Measurements from ENCODE around the gene CSF3R.
"Not testable (repeated sequence)": the region's sequence is repeated elsewhere in the genome, so short reads cannot be mapped to it uniquely, and the experiment has no call there.

Gene CSF3R

DNA sequence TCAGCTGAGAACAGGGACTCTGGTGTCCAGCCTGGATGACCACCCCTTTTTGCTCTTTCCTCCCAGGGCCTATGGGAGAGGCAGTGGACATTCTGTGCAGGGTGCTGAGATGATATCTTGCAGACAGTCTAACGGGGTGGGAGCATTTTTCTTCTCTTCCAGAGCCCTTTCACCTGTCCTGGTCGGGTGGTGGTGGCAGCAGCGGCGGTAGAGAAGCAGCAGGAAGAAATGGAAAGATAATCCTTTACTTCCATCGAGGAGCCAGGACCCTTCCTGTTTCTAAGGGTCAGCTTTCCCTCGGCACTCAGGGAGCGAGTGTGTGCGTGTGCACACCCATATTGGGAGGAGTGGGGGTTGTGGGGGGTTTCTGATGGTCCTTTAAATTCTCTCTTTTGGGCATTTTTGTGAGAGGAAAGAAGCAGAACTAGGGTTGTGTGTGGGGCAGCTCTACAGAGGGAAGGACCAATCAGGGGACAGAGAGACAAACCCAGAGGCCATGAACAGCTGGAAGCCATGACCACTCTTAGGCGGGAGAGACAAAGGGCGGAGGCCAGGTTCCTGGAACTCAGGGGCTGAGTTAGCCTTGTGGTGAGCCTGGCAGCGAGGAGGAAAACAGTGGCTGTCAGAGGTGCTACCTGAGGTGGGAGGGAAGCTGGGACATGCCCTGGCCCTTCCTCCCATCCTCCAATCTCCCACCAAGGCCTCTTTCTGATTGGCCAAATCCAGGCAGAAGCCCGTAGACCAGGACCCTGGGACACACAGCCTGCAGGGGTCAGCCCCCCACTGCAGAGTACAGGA lies 31.2 kb upstream of the CSF3R start:
- DNase-seq (ENCODE audit: low spot score) = no peak

DNA sequence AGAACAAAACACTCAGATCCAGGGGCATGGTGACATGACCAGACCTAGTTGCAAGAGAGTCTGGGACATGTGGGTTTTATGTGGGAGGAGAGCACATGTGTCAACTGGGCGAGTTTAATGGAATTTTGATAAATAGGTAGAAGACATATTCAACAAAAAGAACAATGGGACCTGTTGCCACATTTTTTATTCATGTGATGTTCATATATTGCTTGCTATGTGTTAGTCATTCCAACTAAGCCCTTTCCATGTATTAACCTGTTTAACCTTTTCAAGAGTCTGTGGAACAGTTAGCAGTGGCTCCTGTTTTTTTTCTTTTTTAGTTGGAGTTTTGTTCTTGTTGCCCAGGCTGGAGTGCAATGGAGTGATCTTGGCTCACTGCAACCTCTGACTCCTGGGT lies 30.1 kb upstream of the CSF3R start:
- no peak for DNase-seq (ENCODE audit: low spot score)

DNA sequence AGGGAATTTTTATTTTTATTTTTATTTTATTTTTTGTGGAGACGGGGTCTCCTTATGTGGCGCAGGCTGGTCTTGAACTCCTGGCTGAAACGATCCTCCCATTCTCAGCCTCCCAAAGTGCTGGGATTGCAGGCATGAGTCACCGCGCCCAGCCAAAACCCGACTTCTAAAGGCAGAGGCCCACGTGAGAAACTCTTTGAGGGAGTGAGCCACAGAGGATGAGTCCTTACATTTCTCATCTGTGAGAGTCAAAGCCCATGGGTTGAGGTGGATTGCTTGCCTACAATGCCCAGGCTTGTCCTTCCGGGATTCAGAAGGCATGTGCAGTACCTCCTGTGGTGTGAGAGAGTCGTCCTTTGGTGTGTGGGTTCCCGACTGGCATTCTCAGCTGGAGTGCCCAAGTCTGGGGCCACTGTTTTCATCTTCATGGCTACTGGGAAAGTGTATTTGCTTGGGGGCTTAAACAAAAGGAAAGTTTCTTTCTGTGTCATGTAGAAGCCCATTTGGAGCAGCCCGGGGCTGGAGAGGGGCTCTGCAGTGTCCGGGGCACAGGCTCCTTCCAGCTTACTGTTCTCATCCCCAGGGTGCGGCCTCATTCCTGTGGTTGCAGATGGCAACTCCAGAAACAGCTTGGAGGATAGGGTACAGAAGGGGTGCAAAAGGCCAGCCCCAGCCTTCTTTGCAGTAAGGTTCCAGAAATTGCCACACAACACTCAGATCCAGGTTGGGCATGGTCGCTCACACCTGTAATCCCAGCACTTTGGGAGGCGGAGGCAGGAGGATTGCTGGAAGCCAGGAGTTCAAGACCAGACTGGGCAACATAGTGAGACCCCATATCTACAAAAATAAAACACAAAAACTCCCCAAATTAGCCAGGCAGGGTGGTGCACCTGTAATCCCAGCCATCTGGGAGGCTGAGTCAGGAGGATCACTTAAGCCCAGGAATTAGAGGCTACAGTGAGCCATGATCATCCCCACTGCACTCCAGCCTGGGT lies 29.4 kb upstream of the CSF3R start:
- no peak for DNase-seq (ENCODE audit: low spot score)

DNA sequence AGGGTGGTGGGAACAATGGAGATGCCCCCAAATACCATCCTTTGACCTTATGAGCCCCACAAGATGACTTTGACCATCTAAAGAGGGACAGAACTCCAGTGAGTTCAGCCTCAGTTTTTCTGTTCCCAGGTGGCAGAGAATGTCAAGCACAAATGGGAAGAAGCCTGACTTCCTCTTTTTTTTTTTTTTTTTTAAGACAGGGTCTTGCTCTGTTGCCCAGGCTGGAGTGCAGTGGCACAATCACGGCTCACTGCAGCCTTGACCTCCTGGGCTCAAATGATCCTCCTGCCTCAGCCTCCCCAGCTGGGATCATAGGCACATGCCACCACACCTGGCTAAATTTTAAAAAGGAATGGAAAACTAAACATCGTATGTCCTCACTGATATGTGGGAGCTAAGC lies 28.5 kb upstream of the CSF3R start:
- not testable (repeated sequence) for DNase-seq (ENCODE audit: low spot score)

DNA sequence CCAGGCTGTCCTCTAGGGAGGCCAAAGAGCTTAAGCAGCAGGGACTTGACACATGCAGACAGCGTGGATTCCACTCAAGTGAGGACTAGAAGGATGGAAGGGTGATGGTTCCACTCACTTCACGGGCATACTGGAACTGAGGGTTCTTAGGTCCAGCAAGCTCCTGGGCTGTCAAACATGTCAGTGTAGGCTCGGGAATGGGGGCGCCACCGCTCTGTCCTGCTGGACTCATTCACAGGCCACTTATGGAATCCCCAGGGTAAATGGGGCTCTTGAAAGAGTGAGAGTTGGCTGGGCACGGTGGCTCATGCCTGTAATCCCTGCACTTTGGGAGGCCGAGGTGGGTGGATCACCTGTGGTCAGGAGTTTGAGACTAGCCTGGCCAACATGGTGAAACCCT lies 27.7 kb upstream of the CSF3R start:
- DNase-seq (ENCODE audit: low spot score) = no peak

DNA sequence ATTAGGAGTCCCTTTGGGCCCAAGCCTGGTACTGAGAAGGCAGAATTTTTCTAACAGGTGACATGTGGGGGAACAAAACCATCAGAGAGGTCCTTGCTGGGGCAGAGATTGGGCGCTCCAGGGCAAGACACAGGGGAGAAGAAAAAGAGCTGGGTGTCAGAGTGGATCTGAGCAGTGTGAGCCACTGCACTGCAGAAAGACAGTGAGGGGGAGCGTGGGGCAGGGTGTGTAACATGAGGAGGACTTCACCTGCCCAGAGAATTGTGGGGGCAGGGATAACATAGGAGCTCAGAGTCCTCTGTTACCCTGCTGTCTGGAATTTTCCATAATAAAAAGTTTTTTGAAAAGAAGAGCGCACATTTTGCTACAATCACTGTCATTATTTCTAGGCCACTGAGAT lies 25.5 kb upstream of the CSF3R start:
- no peak for DNase-seq (ENCODE audit: low spot score)

DNA sequence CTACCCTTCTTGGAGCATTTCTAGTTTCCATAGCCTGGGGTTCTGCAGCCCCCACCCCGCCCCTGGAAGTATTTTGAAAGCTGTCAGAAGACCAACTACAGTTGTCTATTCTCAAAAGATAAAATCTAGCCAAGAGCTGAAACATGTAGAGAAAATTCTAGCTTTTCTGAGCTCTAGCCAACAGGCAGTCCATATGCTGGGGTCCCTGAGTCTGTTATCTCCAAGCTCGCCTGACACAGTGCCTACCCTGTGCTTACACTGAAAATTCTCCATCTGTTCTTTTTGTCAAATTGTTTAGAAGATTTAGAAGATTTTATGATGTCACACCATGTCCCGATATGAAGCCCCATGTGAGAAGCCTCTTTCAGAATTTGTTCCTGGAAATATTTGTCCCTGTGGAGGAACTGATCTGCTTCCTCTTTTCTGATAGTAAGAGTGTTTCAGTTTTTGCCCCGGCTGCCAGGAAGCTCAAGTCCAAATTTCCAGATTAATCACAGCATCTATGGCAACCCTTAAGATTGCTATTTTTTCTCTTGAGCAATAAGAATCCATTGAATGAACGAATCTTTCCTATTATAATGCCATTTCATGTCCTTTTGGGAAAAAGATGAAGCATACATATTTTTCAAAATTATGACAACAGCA lies 23.7 kb upstream of the CSF3R start:
- no peak for DNase-seq (ENCODE audit: low spot score)

DNA sequence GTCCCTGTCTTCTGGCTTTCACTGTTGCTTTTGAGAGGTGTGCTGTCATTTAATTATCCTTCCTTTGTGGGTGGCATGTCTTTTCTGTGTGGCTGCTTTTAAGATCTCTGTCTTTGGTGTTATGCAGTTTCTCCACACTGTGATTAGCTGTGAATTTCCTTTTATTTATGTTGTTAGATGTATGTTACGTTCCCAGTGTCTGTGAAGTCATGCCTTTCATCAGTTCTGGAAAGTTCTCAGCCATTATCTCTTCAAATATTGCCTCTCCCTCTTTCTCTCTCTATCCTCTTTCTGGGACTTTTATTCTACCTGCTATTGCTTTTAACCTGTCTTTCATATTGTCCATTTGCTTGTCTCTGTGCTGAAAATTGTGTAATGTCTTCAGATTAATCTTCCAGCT lies 21.0 kb upstream of the CSF3R start:
- DNase-seq (ENCODE audit: low spot score) = no peak

DNA sequence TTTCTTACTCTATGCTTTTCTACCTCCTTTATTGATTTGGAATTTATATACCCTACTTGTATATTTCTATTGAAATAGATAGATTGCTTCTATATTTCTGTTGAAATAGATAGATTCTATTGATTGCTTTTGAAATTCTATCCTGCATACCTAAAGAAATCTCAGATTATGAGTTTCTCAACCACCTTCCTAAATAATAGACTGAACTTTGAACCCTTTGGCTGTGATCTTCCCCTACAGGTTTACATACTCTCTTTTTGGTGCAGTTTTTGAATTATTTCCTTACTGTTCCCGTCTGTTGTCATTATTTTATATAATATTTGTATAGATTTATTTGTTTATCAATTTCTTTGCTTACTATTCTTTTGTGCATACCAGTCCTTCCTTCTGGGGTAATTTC lies 20.4 kb upstream of the CSF3R start:
- DNase-seq (ENCODE audit: low spot score) = no peak

DNA sequence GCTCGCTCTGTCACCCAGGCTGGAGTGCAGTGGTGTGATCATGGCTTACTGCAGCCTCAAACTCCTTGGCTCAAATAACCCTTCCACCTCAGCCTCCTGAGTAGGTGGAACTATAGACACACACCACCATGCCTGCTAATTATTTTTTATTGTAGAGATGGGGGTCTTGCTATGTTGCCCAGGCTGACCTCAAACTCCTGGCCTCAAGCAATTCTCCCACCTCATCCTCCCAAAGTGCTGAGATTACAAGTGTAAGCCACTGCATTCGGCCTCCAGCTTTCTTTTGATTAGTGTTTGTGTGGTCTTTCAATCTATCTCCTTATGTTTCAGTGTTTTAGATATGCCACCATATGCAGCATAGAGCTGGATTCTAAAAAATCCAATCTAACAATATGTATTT lies 19.9 kb upstream of the CSF3R start:
- no peak for DNase-seq (ENCODE audit: low spot score)

DNA sequence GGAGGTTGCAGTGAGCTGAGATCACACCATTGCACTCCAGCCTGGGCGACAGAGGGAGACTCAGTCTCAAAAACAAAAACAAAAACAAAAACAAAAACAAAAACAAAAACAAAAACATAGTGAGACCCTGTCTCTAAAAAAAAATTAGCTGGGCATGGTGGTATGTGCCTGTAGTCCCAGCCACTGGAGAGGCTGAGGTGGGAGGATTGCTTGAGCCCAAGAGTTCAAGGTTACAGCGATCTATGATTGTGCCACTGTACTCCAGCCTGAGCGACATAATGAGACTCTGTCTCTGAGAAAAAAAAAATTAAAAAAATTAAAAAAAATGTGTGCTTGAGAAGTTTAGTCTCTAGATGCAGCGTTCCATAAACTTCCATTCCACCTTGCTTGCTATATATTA lies 19.2 kb upstream of the CSF3R start:
- not testable (repeated sequence) for DNase-seq (ENCODE audit: low spot score)

DNA sequence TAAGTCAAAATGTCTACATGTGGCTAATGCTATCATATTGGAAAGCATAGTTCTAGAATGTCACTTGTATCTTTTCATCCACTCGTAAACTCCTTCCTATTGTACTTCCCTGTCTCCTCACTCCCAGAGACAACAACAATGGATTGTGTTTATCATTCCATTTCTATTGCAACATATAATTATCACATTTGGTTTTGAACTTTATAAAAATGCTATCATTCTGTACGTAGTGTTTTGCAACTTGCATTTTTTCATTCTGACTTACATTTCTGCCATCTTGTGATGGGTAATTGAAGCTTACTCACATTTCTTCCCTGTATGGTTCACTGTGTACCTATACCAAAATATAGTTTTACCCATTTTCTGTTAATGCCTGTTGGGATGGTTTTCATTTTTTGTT lies 14.5 kb upstream of the CSF3R start:
- DNase-seq (ENCODE audit: low spot score) = no peak

DNA sequence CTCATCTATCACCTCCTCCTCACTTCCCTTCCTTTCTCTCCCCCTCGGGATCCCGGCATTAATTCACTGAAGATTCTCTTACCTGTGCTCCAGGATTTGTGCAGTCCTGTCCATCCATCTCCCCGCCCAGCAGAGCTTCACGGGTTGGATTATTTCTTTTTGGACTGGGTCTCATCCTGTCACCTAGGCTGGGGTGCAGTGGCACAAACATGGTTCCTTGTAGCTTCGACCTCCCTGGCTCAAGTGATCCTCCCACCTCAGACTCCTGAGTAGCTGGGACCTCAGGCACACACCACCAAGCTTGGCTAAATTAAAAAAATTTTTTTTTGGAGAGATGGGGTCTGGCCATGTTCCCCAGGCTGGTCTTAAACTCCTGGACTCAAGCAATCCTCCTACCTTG lies 12.3 kb upstream of the CSF3R start:
- DNase-seq (ENCODE audit: low spot score) = no peak

DNA sequence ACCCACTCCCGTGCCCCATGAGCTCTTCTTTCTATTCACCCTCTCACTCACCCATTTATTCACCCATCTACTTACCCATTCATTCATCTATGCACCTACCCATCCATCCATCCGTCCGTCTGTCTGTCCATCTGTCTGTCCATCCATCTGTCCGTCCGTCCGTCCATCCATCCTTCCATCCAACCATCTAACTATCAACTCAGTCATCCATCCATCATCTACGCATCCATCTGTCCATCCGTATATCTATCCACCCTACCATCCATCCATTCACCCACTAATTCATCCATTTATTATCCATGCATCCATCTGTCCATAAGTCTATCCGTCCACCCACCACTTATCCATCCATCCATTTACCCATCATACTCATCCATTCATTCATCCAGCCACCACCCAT lies 10.8 kb upstream of the CSF3R start:
- DNase-seq (ENCODE audit: low spot score) = no peak

DNA sequence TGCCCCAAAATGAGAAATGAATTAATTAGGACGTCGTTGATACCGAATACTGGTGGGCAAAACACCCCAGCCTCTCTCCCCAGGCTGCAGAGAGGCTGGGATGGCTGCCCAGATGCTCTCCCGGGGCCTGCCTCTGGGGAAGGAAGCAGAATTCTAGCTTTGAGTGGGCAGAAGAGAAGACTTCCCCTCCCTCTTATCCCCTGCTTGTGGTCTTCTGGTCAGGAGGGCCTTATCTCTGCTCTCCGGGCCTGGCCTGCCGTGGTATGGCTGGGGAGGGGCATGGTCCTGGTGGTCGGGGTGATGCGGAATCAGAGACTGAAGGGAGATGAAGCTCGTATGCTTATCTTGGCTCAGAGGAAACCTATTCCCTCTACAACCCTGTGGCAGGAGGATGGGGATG lies 9.8 kb upstream of the CSF3R start:
- no peak for DNase-seq (ENCODE audit: low spot score)

DNA sequence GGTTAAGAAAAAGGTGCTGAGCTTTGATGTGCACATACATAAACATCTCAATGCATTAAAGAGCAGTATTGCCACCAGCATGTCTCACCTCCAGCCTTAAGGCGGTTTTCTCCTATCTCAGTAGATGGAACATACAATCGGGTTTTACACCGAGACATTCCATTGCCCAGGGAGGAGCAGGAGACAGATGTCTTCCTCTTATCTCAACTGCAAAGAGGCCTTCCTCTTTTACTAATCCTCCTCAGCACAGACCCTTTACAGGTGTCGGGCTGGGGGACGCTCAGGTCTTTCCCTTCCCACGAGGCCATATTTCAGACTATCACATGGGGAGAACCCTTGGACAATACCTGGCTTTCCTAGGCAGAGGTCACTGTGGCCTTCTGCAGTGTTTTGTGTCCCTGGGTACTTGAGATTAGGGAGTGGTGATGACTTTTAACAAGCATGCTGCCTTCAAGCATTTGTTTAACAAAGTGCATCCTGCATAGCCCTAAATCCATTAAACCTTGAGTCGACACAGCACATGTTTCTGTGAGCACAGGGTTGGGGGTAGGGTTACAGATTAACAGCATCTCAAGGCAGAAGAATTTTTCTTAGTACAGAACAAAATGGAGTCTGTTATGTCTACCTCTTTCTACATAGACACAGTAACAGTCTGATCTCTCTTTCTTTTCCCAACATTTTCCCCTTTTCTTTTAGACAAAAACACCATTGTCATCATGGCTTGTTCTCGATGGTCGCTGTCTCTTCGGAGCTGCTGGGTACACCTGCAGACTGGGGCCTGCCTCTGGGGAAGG lies 6.7 kb upstream of the CSF3R start:
- DNase-seq (ENCODE audit: low spot score) = not testable (repeated sequence)

DNA sequence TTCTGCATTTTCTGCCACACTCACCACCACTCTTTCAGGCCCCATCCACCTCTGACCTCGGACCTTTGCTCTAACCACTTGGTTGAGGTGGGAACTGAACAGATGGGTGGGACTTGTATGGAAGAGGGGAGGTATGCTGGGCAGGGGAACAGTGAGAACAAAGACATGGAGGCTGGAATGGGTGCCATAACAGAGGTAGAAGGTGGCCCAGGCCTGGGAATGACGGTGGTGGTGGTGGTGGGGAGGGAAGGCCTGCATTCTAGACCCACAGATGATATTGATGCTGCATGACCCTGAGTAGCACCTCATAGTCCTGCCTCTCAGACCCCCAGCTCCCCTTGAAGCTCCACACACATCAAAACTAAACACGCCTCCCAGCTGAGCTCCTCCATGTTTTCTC lies 5.2 kb upstream of the CSF3R start:
- no peak for DNase-seq (ENCODE audit: low spot score)

DNA sequence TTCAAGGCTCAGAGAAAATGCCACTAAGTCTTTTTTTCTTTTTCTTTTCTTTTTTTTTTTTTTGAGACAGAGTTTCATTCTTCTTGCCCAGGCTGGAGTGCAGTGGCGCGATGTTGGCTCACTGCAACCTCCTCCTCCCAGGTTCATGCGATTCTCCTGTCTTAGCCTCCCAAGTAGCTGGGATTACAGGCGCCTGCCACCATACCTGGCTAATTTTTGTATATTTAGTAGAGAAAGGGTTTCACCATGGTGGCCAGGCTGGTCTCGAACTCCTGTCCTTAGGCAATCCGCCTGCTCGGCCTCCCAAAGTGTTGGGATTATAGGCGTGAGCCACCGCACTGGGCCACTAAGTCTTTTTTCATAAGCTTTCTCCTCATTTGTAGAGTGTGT lies 4.6 kb upstream of the CSF3R start:
- not testable (repeated sequence) for DNase-seq (ENCODE audit: low spot score)

DNA sequence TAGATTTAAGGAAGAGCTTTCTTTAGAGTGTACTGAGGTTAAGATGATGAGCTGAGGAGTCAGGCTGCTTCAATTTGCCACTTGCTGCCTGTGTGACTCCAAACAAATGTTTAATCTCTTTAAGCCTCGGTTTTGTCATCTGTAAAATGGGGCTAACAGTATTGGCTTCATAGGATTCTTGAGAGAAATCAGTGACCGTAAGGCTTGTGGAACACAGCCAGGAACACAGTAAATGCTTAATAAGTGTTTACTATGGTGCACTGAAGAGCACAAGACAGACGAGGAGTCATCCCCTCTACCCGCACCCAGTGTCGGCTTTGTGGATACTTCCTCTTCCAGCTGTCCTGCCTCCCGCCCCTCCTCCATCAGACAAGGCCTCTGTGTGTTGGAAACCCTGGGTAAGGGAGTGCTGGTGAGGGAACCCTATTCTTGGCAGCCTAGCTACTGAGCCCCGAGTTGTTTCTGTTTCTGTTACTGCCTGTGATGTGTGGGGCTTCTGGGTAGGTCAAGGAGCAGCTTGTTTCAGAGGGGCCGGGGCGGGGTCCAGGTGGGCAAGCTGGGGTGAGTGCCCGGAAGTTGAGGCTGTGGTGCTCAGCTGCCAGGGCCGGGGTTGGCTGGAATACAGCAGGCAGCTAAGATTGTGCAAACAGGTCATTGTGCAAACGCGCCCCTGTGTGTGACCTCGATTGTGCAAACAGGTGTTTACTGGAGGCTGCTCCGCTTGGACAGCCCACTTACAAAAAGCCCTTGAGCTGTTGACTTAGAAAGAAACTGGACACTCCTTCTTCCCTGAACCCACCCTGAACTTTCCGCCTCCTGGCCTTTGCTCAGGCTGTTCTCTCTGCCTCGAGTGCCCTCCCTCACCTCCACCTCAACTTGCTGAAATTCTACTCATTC lies 4.0 kb upstream of the CSF3R start:
- DNase-seq (ENCODE audit: low spot score) = no peak

DNA sequence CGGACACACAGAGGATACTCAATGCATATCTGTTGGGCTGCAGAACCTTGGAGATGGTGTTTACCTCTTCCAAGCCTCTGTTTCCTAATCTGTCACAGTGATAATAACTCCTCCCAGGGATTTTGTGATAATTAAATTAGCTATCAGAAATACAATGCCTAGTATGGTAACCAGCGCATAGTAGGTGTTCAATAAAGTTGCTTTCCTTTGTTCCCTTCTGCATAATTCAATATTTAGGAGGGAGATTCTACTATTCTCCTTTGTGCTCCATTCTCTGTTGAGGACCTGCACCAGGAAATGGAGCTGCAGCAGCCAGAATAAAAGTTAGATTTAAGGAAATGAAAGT lies 3.4 kb upstream of the CSF3R start:
- no peak for DNase-seq (ENCODE audit: low spot score)

DNA sequence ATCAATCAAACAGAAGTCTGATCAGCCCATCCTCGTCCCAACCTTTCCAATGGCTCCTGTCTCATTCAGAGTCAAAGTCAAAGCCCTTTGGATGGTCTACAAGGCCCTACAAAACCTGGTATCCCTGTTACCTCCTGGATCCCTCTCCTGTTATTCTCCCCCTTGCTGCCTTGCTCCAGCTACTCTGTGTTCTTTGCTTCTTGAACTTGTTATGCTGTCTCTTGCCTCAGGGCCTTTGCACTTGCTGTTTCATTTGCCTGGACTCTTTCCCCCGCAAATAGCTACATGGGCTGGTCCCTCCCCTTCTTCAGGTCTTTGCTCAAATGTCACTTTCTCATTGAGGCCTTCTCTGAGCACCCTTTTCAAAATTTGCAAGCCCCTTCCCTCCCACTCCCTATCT lies 1.4 kb upstream of the CSF3R start:
- DNase-seq (ENCODE audit: low spot score) = no peak

All from hematopoietic multipotent progenitor cell treated with erythropoietin and hydrocortisone succinate and interleukin-3 and kit ligand, for 15 days (in vitro differentiated cells).